Measurements from ENCODE around the gene SNX30.

Gene SNX30

GRCh38 chr9:112898872-112899311 is 148.3 kb downstream of the SNX30 start:
- peaks cover 27% of the 10 kb centered on the region for H3K4me1 ChIP-seq (ENCODE audit: insufficient read depth, low read length, severe bottlenecking)
- H3K9me3 ChIP-seq (ENCODE audit: low read length), result no peaks in the 10 kb centered on the region
- no peak overlapping the region for H2AFZ ChIP-seq (ENCODE audit: low read length)
- no peaks in the 10 kb centered on the region for H4K20me1 ChIP-seq (ENCODE audit: insufficient read depth, low read length)
- H3K27me3 ChIP-seq (ENCODE audit: insufficient read depth, low read length), result no peaks in the 10 kb centered on the region
- TF ChIP-seq EZH2 (IDR thresholded peaks at IDR 0.05; ENCODE audit: borderline replicate concordance, low read length), result no peak
- TF ChIP-seq, protein P1, sequence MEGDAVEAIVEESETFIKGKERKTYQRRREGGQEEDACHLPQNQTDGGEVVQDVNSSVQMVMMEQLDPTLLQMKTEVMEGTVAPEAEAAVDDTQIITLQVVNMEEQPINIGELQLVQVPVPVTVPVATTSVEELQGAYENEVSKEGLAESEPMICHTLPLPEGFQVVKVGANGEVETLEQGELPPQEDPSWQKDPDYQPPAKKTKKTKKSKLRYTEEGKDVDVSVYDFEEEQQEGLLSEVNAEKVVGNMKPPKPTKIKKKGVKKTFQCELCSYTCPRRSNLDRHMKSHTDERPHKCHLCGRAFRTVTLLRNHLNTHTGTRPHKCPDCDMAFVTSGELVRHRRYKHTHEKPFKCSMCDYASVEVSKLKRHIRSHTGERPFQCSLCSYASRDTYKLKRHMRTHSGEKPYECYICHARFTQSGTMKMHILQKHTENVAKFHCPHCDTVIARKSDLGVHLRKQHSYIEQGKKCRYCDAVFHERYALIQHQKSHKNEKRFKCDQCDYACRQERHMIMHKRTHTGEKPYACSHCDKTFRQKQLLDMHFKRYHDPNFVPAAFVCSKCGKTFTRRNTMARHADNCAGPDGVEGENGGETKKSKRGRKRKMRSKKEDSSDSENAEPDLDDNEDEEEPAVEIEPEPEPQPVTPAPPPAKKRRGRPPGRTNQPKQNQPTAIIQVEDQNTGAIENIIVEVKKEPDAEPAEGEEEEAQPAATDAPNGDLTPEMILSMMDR (IDR thresholded peaks at IDR 0.05; ENCODE audit: low read length), result no peak
- no peaks in the 10 kb centered on the region for H3K79me2 ChIP-seq (ENCODE audit: insufficient read depth, low read length)
- no peaks in the 10 kb centered on the region for H3F3A ChIP-seq (ENCODE audit: insufficient read depth, low read length)
- H3K4me3 ChIP-seq (ENCODE audit: low read depth, low read length, poor library complexity, severe bottlenecking), result no peak overlapping the region
- no peaks in the 10 kb centered on the region for H3K9me2 ChIP-seq (ENCODE audit: low read depth, low read length)
- no peak overlapping the region for H3K4me2 ChIP-seq (ENCODE audit: low read length)
- H3K27ac ChIP-seq (ENCODE audit: low read depth, low read length, poor library complexity, severe bottlenecking), result no peak overlapping the region
- no peaks in the 10 kb centered on the region for H3K36me3 ChIP-seq (ENCODE audit: insufficient read depth, low read length)
- H3K9ac ChIP-seq (ENCODE audit: low read length), result no peak overlapping the region

DNA sequence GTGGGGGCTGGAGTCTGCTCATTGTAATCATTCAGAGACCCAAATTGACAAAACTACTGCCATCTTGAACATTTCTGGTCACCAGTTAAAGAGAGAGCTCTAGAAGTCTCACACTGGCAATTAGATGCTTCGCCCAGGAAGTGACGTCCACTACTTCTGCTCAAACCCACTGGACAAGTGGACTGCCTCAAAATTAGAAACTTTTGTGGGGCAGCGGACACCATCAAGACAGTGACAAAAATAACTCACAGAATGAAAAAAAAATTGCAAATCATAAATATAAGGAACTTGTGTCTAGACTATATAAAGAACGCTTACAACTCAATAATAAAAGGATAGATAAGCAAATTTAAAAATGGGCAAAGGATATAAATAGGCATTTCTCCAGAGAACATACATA is 149.9 kb downstream of the SNX30 start:
- Histone ChIP-seq H3K27me3 (ENCODE audit: insufficient read depth, low read length) (no peaks in the 10 kb centered on the region), H3K4me1 (ENCODE audit: insufficient read depth, low read length, severe bottlenecking) (peaks cover 27% of the 10 kb centered on the region), H3K36me3 (ENCODE audit: insufficient read depth, low read length) (no peaks in the 10 kb centered on the region), H3K4me2 (ENCODE audit: low read length) (no peak overlapping the region), H4K20me1 (ENCODE audit: insufficient read depth, low read length) (no peaks in the 10 kb centered on the region), H3K9ac (ENCODE audit: low read length) (no peak overlapping the region), H3K4me3 (ENCODE audit: low read depth, low read length, poor library complexity, severe bottlenecking) (no peak overlapping the region), H3K79me2 (ENCODE audit: insufficient read depth, low read length) (no peaks in the 10 kb centered on the region), H3K9me3 (ENCODE audit: low read length) (no peaks in the 10 kb centered on the region), H2AFZ (ENCODE audit: low read length) (no peak overlapping the region), H3F3A (ENCODE audit: insufficient read depth, low read length) (no peaks in the 10 kb centered on the region), H3K9me2 (ENCODE audit: low read depth, low read length) (no peaks in the 10 kb centered on the region), H3K27ac (ENCODE audit: low read depth, low read length, poor library complexity, severe bottlenecking) (no peak overlapping the region)
- TF ChIP-seq, protein P1 (IDR thresholded peaks at IDR 0.05; ENCODE audit: low read length), result no peak
- TF ChIP-seq EZH2 (IDR thresholded peaks at IDR 0.05; ENCODE audit: borderline replicate concordance, low read length), result no peak

- Histone ChIP-seq H3K79me2 (ENCODE audit: insufficient read depth, low read length) (no peaks in the 10 kb centered on the region), H3K9ac (ENCODE audit: low read length) (no peak overlapping the region)
Observed at GRCh38 chr9:112900901-112901300, 150.3 kb downstream of the SNX30 start.

More at GRCh38 chr9:112900901-112901300, 150.3 kb downstream of the SNX30 start:
- H3K9me2 ChIP-seq (ENCODE audit: low read depth, low read length), result no peaks in the 10 kb centered on the region
- H3K36me3 ChIP-seq (ENCODE audit: insufficient read depth, low read length), result no peaks in the 10 kb centered on the region
- H3F3A ChIP-seq (ENCODE audit: insufficient read depth, low read length), result no peaks in the 10 kb centered on the region
- no peak overlapping the region for H2AFZ ChIP-seq (ENCODE audit: low read length)
- H3K4me1 ChIP-seq (ENCODE audit: insufficient read depth, low read length, severe bottlenecking), result peaks cover 25% of the 10 kb centered on the region
- H3K4me2 ChIP-seq (ENCODE audit: low read length), result no peak overlapping the region
- no peaks in the 10 kb centered on the region for H3K9me3 ChIP-seq (ENCODE audit: low read length)
- no peaks in the 10 kb centered on the region for H3K27me3 ChIP-seq (ENCODE audit: insufficient read depth, low read length)
- no peaks in the 10 kb centered on the region for H4K20me1 ChIP-seq (ENCODE audit: insufficient read depth, low read length)
- H3K27ac ChIP-seq (ENCODE audit: low read depth, low read length, poor library complexity, severe bottlenecking), result no peak overlapping the region
- no peak overlapping the region for H3K4me3 ChIP-seq (ENCODE audit: low read depth, low read length, poor library complexity, severe bottlenecking)
- no peak for TF ChIP-seq EZH2 (IDR thresholded peaks at IDR 0.05; ENCODE audit: borderline replicate concordance, low read length)
- TF ChIP-seq, protein P1 (IDR thresholded peaks at IDR 0.05; ENCODE audit: low read length), result no peak
